ENCODE measurements around the gene WNT2B. TPM values are rescaled to one million over a fixed set of nuclear protein-coding genes. Genes with fewer than 3 reads are reported as not detected.
A peak's percentile ranks its signal among the peaks of the same experiment; 100 is the strongest.

Gene WNT2B
- total and polyA plus RNA-seq, 9 of the 15 experiments (the other 6 are each of a cell fraction or from before 2014, with no cell fraction given), result 0.02 to 0.06 (median 0.04) TPM; not detected in 3

DNA sequence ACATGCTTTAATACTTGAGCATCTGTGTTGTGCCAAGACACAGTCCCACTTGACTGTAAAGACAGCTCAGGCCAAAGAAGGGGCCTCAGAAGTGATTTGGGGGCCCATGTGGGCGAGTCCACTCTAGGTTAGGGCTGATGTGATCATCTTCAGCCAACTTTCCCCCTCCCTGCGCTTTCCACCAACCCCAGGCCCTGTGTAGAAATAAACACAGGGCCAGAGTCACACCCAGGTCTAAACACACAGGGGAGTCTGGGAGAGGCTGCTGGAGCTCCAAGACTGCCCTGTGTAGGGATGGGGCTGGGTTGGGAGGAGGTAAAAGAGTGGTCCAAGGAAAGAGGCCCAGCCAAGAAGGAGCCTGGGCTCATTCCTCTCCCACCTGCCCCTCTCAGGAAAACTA, 2.5 kb upstream of the WNT2B start (continued):
- TF ChIP-seq ZNF75A (CRISPR knock-in tag; IDR thresholded peaks at IDR 0.05), result no peak
- TF ChIP-seq CBFA2T2 (conservative IDR thresholded peaks at IDR 0.05), result no peak
- no peak for TF ChIP-seq EGR1 (conservative IDR thresholded peaks at IDR 0.05)
- TF ChIP-seq, protein P1, sequence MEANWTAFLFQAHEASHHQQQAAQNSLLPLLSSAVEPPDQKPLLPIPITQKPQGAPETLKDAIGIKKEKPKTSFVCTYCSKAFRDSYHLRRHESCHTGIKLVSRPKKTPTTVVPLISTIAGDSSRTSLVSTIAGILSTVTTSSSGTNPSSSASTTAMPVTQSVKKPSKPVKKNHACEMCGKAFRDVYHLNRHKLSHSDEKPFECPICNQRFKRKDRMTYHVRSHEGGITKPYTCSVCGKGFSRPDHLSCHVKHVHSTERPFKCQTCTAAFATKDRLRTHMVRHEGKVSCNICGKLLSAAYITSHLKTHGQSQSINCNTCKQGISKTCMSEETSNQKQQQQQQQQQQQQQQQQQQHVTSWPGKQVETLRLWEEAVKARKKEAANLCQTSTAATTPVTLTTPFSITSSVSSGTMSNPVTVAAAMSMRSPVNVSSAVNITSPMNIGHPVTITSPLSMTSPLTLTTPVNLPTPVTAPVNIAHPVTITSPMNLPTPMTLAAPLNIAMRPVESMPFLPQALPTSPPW (CRISPR knock-in tag; IDR thresholded peaks at IDR 0.05), result no peak
- no peak for TF ChIP-seq RBFOX2 (IDR thresholded peaks at IDR 0.05; ENCODE audit: low read depth, low read length)
- TF ChIP-seq, protein P2, sequence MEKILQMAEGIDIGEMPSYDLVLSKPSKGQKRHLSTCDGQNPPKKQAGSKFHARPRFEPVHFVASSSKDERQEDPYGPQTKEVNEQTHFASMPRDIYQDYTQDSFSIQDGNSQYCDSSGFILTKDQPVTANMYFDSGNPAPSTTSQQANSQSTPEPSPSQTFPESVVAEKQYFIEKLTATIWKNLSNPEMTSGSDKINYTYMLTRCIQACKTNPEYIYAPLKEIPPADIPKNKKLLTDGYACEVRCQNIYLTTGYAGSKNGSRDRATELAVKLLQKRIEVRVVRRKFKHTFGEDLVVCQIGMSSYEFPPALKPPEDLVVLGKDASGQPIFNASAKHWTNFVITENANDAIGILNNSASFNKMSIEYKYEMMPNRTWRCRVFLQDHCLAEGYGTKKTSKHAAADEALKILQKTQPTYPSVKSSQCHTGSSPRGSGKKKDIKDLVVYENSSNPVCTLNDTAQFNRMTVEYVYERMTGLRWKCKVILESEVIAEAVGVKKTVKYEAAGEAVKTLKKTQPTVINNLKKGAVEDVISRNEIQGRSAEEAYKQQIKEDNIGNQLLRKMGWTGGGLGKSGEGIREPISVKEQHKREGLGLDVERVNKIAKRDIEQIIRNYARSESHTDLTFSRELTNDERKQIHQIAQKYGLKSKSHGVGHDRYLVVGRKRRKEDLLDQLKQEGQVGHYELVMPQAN (IDR thresholded peaks at IDR 0.05; ENCODE audit: borderline replicate concordance), result no peak

DNA sequence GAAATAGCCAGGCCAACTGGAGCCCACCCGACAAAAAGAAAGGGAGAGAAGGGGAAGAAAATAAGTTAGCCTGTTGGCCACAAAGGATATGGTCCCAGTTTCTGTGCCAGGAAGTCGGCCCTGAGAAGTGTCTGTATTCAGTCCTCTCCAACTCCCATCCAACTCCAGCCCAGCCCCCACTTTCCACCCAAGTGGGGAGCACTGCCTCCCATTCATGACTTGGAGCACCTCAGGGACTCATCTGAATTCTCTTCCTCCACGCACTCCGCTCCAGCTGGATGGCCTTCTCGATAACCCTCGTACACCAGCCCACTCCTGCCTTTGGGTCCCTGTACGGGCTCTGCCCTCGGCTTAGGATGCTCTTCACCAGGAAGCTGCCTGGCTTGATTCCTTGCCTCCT, 2.0 kb upstream of the WNT2B start:
- Histone ChIP-seq H3K79me2 (ENCODE audit: control insufficient read depth, insufficient read depth, low read length) (no peaks in the 10 kb centered on the region), H3K4me1 (replicated peaks in 1 of 2; ENCODE audit: control insufficient read depth in 2 of 2, insufficient read depth in 2 of 2, low read length in 2 of 2) (peaks cover 0 to 32% of the 10 kb centered on the region in 2 experiments; a peak in 4 of 5 replicates), H3K4me2 (ENCODE audit: insufficient read depth, low read length) (no peak overlapping the region), H3K9me1 (ENCODE audit: control insufficient read depth, insufficient read depth, low read length) (no peaks in the 10 kb centered on the region), H3K36me3 (ENCODE audit: control insufficient read depth, insufficient read depth, low read length) (no peaks in the 10 kb centered on the region), H3K27me3 (ENCODE audit: control insufficient read depth in 2 of 2, insufficient read depth in 2 of 2, low read length in 2 of 2) (peaks cover 48 to 88% of the 10 kb centered on the region in 2 experiments), H3K4me3 (no peak overlapping the region), H3K9me3 (replicated peaks; ENCODE audit: control insufficient read depth, insufficient read depth, low read depth, low read length) (no peaks in the 10 kb centered on the region), H4K20me1 (replicated peaks; ENCODE audit: control insufficient read depth, insufficient read depth, low read length) (0 out of 2 replicates have a peak, but pooled peaks cover 4% of the 10 kb centered on the region), H3K9ac (ENCODE audit: insufficient read depth in 1 of 2, low read depth in 2 of 2, low read length in 2 of 2) (no peak overlapping the region), H3K27ac (ENCODE audit: extremely low read depth, low read depth, low read length) (no peak overlapping the region), H2AFZ (ENCODE audit: low read depth, low read length) (no peak overlapping the region)
- ChIA-PET POLR2A (no interaction called here), CTCF (ENCODE audit: low intra/inter-chr PET ratio) (no interaction called here)
- intact Hi-C loops (cut with micrococcal nuclease), result no loop called here
- FAIRE-seq (no peak), DNase-seq (ENCODE audit: extremely low read depth in 1 of 4, low spot score in 3 of 4) (no peak), ATAC-seq (no peak)
- in situ Hi-C loops (cut with MboI), result no loop called here
- 9% methylated on average over 8 of the region's 8 CpGs for WGBS (ENCODE audit: insufficient coverage, low coverage, missing lambda C conversion rate)
- TF ChIP-seq HLTF (IDR thresholded peaks at IDR 0.05) (no peak), TCF7L2 (IDR thresholded peaks at IDR 0.05; ENCODE audit: low read depth, low read length) (no peak), ZNF263 (CRISPR knock-in tag; IDR thresholded peaks at IDR 0.05; ENCODE audit: borderline replicate concordance) (peak; percentile 80)
- TF ChIP-seq, protein P3, sequence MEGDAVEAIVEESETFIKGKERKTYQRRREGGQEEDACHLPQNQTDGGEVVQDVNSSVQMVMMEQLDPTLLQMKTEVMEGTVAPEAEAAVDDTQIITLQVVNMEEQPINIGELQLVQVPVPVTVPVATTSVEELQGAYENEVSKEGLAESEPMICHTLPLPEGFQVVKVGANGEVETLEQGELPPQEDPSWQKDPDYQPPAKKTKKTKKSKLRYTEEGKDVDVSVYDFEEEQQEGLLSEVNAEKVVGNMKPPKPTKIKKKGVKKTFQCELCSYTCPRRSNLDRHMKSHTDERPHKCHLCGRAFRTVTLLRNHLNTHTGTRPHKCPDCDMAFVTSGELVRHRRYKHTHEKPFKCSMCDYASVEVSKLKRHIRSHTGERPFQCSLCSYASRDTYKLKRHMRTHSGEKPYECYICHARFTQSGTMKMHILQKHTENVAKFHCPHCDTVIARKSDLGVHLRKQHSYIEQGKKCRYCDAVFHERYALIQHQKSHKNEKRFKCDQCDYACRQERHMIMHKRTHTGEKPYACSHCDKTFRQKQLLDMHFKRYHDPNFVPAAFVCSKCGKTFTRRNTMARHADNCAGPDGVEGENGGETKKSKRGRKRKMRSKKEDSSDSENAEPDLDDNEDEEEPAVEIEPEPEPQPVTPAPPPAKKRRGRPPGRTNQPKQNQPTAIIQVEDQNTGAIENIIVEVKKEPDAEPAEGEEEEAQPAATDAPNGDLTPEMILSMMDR (IDR thresholded peaks at IDR 0.05 in 2 of 3, conservative IDR thresholded peaks at IDR 0.05 in 1 of 3; ENCODE audit: insufficient read depth in 2 of 3, low read depth in 1 of 3, low read length in 3 of 3), result no peak
- BruUV-seq (replicated peaks), result no TSS peak

All from K562 (cell line).